Measurements from ENCODE around the gene EIF4EBP3. TPM values are rescaled to one million over a fixed set of nuclear protein-coding genes. Genes with fewer than 3 reads are reported as not detected.

The EIF4EBP3 gene
- total RNA-seq, 1 donor, result 0.86 TPM

DNA sequence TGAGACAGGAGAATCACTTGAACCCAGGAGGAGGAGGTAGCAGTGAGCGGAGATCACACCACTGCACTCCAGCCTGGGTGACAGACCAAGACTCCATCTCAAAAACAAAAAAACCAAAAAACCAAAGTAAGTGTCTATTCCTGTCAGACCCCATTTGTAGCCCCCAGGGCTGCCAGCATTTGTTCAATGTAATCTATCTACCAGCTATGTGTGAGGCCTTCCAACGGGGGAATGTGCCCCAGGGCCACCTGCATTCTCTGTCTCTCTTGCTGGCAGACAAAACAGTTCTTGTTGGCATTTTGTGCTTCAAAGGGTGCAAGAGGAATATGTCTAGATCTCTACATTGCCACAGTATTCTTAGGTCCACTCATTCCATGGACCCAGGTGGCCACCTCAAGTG lies 51.4 kb downstream of the EIF4EBP3 start:
- TF ChIP-seq, protein P1, sequence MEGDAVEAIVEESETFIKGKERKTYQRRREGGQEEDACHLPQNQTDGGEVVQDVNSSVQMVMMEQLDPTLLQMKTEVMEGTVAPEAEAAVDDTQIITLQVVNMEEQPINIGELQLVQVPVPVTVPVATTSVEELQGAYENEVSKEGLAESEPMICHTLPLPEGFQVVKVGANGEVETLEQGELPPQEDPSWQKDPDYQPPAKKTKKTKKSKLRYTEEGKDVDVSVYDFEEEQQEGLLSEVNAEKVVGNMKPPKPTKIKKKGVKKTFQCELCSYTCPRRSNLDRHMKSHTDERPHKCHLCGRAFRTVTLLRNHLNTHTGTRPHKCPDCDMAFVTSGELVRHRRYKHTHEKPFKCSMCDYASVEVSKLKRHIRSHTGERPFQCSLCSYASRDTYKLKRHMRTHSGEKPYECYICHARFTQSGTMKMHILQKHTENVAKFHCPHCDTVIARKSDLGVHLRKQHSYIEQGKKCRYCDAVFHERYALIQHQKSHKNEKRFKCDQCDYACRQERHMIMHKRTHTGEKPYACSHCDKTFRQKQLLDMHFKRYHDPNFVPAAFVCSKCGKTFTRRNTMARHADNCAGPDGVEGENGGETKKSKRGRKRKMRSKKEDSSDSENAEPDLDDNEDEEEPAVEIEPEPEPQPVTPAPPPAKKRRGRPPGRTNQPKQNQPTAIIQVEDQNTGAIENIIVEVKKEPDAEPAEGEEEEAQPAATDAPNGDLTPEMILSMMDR (IDR thresholded peaks at IDR 0.05; ENCODE audit: insufficient read depth, low read depth, low read length), result no peak
- H3K4me3 ChIP-seq (ENCODE audit: low read depth, low read length), result no peak overlapping the region
- no peak for DNase-seq (ENCODE audit: low read depth)

Small RNA genes within 50 kb of the gene (small RNA-seq; reads per million reads assigned to genes)
- gene RF00279, result not detected
- gene RF00443, result not detected

Other genes with a start within 250 kb of the EIF4EBP3 start
- 69.1 and 91.5 TPM in 2 replicates for gene PFDN1, start 244.6 kb upstream of the EIF4EBP3 start, total RNA-seq
- 7.4 and 9.5 TPM in 2 replicates for gene HBEGF, start 201.1 kb upstream of the EIF4EBP3 start, total RNA-seq
- gene SLC4A9, start 187.5 kb upstream of the EIF4EBP3 start, total RNA-seq, result not detected in 2 replicates
- gene ANKHD1, start 145.8 kb upstream of the EIF4EBP3 start, total RNA-seq, result 64.8 and 66.0 TPM in 2 replicates
- gene SRA1, start 9.8 kb downstream of the EIF4EBP3 start, total RNA-seq, result 40.6 and 53.1 TPM in 2 replicates
- 11.9 and 14.7 TPM in 2 replicates for gene APBB3, start 16.9 kb downstream of the EIF4EBP3 start, total RNA-seq
- gene SLC35A4, start 17.2 kb downstream of the EIF4EBP3 start, total RNA-seq, result 11.9 and 13.8 TPM in 2 replicates
- 0.97 and 2.2 TPM in 2 replicates for gene CD14, start 85.5 kb downstream of the EIF4EBP3 start, total RNA-seq
- gene TMCO6, start 91.8 kb downstream of the EIF4EBP3 start, total RNA-seq, result 7.7 and 8.6 TPM in 2 replicates
- 36.7 and 39.7 TPM in 2 replicates for gene NDUFA2, start 100.0 kb downstream of the EIF4EBP3 start, total RNA-seq
- 65.6 and 71.2 TPM in 2 replicates for gene IK, start 100.2 kb downstream of the EIF4EBP3 start, total RNA-seq
- 30.9 and 41.5 TPM in 2 replicates for gene WDR55, start 117.2 kb downstream of the EIF4EBP3 start, total RNA-seq
- 0.32 TPM in 1 of 2 replicates, not detected in the other for gene DND1, start 125.9 kb downstream of the EIF4EBP3 start, total RNA-seq
- 52.2 and 56.4 TPM in 2 replicates for gene HARS1, start 143.7 kb downstream of the EIF4EBP3 start, total RNA-seq
- 29.6 and 32.0 TPM in 2 replicates for gene HARS2, start 143.8 kb downstream of the EIF4EBP3 start, total RNA-seq
- gene ZMAT2, start 152.8 kb downstream of the EIF4EBP3 start, total RNA-seq, result 35.1 and 47.1 TPM in 2 replicates
- under 0.01 TPM in 1 of 2 replicates, not detected in the other for gene PCDHA1, start 238.5 kb downstream of the EIF4EBP3 start, total RNA-seq
- gene PCDHA2, start 247.2 kb downstream of the EIF4EBP3 start, total RNA-seq, result under 0.01 TPM in 2 replicates